Neutrophil (primary cell): ENCODE results near the gene ZC3H8.
"Not testable (repeated sequence)": the region's sequence is repeated elsewhere in the genome, so short reads cannot be mapped to it uniquely, and the experiment has no call there.

Experiments
- H3K27ac ChIP-seq: fragments of 200-600 bp; sonication (generic); 2 replicates; pipeline ENCODE4 v1.5.1; 2016; ENCODE audit warnings: mild to moderate bottlenecking, moderate library complexity
- H3K27me3 ChIP-seq: fragments of 200-600 bp; sonication (generic); 2 replicates; pipeline ENCODE4 v1.6.0; 2016; ENCODE audit warnings: mild to moderate bottlenecking
- H3K36me3 ChIP-seq: fragments of 200-600 bp; sonication (generic); 2 replicates; pipeline ENCODE4 v1.5.1; 2017
- H3K4me1 ChIP-seq, 2 experiments: fragments of 200-600 bp in 1 of 2; sonication (generic) in 1 of 2; 1 replicate in 1 of 2; 2 replicates in 1 of 2; pipeline versions ENCODE4 v1.5.1 to v1.6.1; 2013 to 2016; ENCODE audit warnings: low read depth in 1 of 2, low read length in 1 of 2, mild to moderate bottlenecking in 1 of 2, moderate library complexity in 1 of 2; ENCODE audit not compliant: control insufficient read depth in 1 of 2, insufficient read depth in 1 of 2
- H3K4me3 ChIP-seq, 2 experiments: fragments of 200-600 bp in 1 of 2; sonication (generic) in 1 of 2; 1 replicate in 1 of 2; 2 replicates in 1 of 2; pipeline ENCODE4 v1.5.1; 2013 to 2016; ENCODE audit warnings: low read depth in 1 of 2, low read length in 1 of 2, mild to moderate bottlenecking in 1 of 2, moderate library complexity in 1 of 2
- H3K9me3 ChIP-seq: fragments of 200-600 bp; sonication (generic); 2 replicates; pipeline ENCODE4 v1.5.1; 2016
- TF ChIP-seq, protein P1 (sequence below): fragments of 200-600 bp; sonication (generic); IDR thresholded peaks from 2 replicates; pipeline ENCODE4 v1.5.1; 2016; ENCODE audit warnings: antibody characterized with exemption

ZC3H8 gene

DNA sequence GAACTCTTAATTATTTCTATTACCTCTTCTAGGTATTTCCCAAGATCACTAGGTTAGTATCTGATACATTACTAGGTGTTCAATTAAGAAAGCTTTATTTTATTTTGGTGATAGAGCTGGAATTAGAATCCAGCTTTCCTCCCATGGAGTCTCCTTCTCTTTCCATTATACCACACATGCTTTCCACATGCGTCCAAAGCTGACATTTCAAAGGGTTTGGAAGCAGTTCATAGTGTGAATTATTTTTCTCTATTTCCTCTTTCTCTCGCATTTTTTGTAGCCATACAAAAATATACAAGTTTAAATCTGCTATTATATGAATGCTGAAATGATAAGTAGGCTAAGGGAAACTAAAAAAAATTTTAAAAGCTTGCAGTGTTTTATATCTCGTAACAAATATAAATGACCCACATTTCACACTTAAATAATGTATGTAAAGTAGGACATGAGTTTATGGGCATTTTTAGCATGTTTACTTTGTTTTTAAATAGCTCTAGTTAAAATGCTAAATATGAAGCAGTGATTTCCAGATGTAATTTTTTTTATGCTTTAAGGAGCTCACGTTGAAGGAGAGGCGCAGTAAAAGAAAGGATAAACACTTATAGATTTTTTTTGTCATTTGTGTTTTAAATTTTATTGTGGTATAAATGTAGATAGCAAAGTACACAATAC lies 40.7 kb upstream of the ZC3H8 start:
- H3K9me3 ChIP-seq, result no peaks in the 10 kb centered on the region
- H3K36me3 ChIP-seq, result peaks cover 3% of the 10 kb centered on the region
- H3K27ac ChIP-seq, result no peak overlapping the region
- H3K4me3 ChIP-seq, result no peak overlapping the region
- H3K27me3 ChIP-seq, result no peaks in the 10 kb centered on the region
- TF ChIP-seq, protein P1, sequence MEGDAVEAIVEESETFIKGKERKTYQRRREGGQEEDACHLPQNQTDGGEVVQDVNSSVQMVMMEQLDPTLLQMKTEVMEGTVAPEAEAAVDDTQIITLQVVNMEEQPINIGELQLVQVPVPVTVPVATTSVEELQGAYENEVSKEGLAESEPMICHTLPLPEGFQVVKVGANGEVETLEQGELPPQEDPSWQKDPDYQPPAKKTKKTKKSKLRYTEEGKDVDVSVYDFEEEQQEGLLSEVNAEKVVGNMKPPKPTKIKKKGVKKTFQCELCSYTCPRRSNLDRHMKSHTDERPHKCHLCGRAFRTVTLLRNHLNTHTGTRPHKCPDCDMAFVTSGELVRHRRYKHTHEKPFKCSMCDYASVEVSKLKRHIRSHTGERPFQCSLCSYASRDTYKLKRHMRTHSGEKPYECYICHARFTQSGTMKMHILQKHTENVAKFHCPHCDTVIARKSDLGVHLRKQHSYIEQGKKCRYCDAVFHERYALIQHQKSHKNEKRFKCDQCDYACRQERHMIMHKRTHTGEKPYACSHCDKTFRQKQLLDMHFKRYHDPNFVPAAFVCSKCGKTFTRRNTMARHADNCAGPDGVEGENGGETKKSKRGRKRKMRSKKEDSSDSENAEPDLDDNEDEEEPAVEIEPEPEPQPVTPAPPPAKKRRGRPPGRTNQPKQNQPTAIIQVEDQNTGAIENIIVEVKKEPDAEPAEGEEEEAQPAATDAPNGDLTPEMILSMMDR, result no peak
- H3K4me1 ChIP-seq, result no peaks in the 10 kb centered on the region

DNA sequence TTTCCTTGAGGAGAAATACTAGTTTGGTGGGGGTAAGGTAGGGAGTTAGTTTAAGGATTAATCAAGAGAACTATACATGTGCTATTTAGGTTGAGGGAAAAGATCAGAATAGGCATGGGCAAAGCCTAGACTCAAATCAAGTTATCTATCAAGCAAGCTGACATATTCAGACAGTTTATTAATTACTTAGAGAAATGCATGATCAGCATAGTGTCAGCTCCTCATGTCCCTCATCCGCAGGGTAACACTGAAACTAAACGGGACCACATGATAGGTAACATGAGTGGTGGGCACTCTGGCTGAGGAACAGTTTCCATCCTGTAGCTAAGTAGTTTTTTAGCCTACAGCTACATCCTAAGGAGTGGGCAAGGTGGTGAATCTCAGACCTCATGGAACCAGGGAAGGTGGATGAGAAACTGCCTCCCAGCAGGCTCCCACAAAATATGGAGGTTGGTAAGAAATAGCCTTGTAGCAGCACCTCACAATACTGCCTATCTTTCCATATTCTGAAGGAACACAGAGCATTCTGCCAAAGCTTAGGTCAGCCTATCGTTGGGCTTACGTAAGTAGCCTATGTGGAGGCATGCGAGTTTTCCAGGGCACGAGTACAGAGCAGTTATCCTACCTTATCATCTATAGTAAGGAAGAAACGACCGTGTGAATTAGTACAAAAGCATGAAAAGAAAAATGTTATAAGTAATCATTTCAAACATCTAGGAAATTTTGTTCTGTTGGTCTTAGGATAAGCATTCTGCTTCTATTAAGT lies 39.0 kb upstream of the ZC3H8 start:
- Histone ChIP-seq H3K4me1 (no peaks in the 10 kb centered on the region), H3K9me3 (no peaks in the 10 kb centered on the region), H3K4me3 (no peak overlapping the region), H3K36me3 (no peaks in the 10 kb centered on the region), H3K27me3 (no peaks in the 10 kb centered on the region), H3K27ac (no peak overlapping the region)
- TF ChIP-seq, protein P1, result no peak

DNA sequence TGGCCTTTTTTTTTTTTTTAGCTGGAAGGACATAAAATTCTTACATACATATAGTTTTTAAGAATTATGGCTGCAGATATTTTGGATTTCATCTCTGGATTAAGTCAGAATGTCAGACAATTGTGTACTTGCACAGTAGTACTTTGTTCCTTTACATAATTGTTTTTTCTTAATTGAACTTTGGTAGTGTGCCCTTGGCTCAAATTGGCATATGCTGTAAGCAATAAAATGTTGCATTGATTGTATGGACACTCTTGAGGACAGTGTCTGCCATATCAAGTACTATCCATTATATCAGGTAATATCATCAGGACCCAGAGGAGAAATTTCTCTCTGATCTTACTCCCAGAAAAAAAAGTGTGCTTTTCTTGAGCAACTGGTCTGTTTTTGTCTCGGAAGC lies 35.8 kb upstream of the ZC3H8 start:
- Histone ChIP-seq H3K4me3 (no peak overlapping the region), H3K27me3 (no peaks in the 10 kb centered on the region), H3K9me3 (no peaks in the 10 kb centered on the region), H3K27ac (no peak overlapping the region), H3K4me1 (no peaks in the 10 kb centered on the region), H3K36me3 (no peaks in the 10 kb centered on the region)
- TF ChIP-seq, protein P1, result no peak

DNA sequence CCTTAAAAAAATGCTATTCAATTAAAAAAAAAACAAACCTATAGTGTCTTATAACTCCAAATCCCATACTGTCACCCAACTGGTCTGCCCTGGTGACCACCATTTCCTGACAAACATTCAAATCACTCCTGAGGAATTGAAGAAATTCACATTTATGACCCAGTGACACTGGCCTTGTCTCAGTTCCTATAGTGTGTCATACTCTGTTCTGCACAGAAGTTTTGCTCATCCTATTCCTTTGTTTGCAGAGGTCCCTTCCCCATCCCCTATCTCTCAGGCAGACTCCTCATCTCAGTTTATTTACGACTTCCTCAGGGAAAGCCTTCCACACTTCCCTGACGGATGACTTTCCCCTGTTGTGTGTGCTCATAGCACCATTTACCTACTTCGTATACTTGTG lies 35.2 kb upstream of the ZC3H8 start:
- Histone ChIP-seq H3K36me3 (no peaks in the 10 kb centered on the region), H3K9me3 (no peaks in the 10 kb centered on the region), H3K4me1 (no peaks in the 10 kb centered on the region), H3K27me3 (no peaks in the 10 kb centered on the region), H3K4me3 (no peak overlapping the region), H3K27ac (no peak overlapping the region)
- TF ChIP-seq, protein P1, result no peak

DNA sequence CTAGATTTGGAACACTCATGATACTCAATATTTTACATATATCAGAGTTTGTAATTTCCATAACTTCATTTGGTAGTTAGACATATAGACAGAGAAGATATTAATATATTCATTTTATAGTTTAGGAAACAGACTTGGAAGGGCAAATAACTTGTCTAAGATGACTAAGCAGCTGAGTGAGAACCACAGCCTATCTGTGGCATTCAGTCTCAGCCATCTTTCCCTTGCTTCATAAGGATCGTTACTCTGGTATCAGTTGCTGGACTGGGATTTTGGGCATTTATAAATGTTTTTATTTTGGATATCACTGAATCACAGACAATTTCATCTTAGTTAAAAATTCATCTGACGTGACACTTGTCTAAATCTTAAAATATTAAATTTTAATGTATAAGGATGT lies 28.7 kb upstream of the ZC3H8 start:
- H3K4me1 ChIP-seq, H3K27me3 ChIP-seq, H3K9me3 ChIP-seq, H3K4me3 ChIP-seq, H3K27ac ChIP-seq, H3K36me3 ChIP-seq: not testable (repeated sequence)

DNA sequence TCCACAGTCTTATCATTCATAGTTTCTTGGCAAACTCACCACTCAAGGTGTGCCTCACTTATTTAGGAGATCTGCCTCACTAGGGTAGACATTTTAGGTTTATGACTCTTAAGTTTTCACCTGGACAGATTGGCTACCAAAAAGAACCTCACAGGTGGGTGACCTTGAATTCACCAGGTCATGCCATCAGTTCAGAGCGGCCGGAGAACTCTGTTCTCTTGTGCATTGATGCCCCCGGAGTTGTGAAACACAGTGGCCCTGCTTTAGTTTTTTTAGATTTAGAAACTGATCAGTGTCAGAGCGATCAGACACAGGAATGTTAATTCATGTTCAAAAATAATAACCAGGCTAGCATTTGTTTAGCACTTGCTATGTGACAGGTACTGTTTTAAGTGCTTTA lies 27.2 kb upstream of the ZC3H8 start:
- H3K9me3 ChIP-seq, H3K36me3 ChIP-seq, H3K4me1 ChIP-seq, H3K27ac ChIP-seq, H3K4me3 ChIP-seq, H3K27me3 ChIP-seq: not testable (repeated sequence)
